GM12878 (cell line): ENCODE measurements around the gene ANTXR1. TPM values are rescaled to one million over a fixed set of nuclear protein-coding genes. Genes with fewer than 3 reads are reported as not detected.

Source experiments
- ATAC-seq: fragments of 200-7000 bp; cut with Tn5 transposase; 3 replicates; pipeline ENCODE4 v1.9.1; 2020; ENCODE audit warnings: mild to moderate bottlenecking, moderate library complexity
- BruUV-seq: library from RNA; stranded (reverse); fragments of 400-500 nt; replicated peaks from 2 replicates; lab custom pipeline; 2021; lab: Mats Ljungman, UMichigan
- CTCF ChIA-PET: fragments of 300-600 bp; sonication (Branson Sonifier 250); formaldehyde crosslinking; extraction: SDS; loops from one replicate; lab custom pipeline; 2021; ENCODE audit warnings: inconsistent platforms; lab: Yijun Ruan, JAX
- POLR2A ChIA-PET: fragments of 350-600 bp; formaldehyde crosslinking; extraction: SDS; loops from one replicate; lab custom pipeline; 2021; ENCODE audit warnings: inconsistent platforms; lab: Charles Lee
- RAD21 ChIA-PET: fragments of 300-600 bp; sonication (Branson Sonifier 250); formaldehyde crosslinking; loops from one replicate; lab custom pipeline; 2023; ENCODE audit warnings: antibody characterized with exemption; ENCODE audit not compliant: unreplicated experiment; lab: Charles Lee
- SMC1A ChIA-PET: fragments of 300-600 bp; sonication (Branson Sonifier 250); formaldehyde crosslinking; loops from one replicate; lab custom pipeline; 2023; ENCODE audit not compliant: unreplicated experiment, uncharacterized antibody; lab: Charles Lee
- DNase-seq: peaks from one replicate; pipeline ENCODE4 v3.0.0-alpha.2; 2011; ENCODE audit warnings: low read depth, low spot score
- FAIRE-seq: peaks from 3 replicates; lab custom pipeline; 2011; peaks lifted over from hg19 to GRCh38; lab: Jason Lieb, UNC
- H2AFZ ChIP-seq: 2 replicates; pipeline ENCODE4 v1.6.0; 2011; ENCODE audit warnings: low read depth, low read length, control low read depth; ENCODE audit not compliant: control insufficient read depth
- H3K27ac ChIP-seq: 2 replicates; pipeline ENCODE4 v1.5.1; 2011; ENCODE audit warnings: control low read depth; ENCODE audit not compliant: control insufficient read depth, insufficient read depth
- H3K27me3 ChIP-seq, 2 experiments: replicated peaks in 1 of 2; 2 replicates each; pipeline versions ENCODE4 v1.6.0 to v1.6.1; 2011; ENCODE audit warnings: low read length in 1 of 2; ENCODE audit not compliant: control insufficient read depth in 2 of 2, insufficient read depth in 2 of 2
- H3K36me3 ChIP-seq, 2 experiments: 2 replicates each; pipeline ENCODE4 v1.5.1; 2011; ENCODE audit warnings: low read length in 1 of 2; ENCODE audit not compliant: control insufficient read depth in 2 of 2, insufficient read depth in 2 of 2
- H3K4me1 ChIP-seq: 2 replicates; pipeline ENCODE4 v1.6.1; 2011; ENCODE audit warnings: mild to moderate bottlenecking, low read length, moderate library complexity, mixed read lengths; ENCODE audit not compliant: control insufficient read depth, insufficient read depth
- H3K4me2 ChIP-seq: 2 replicates; pipeline ENCODE4 v1.6.0; 2011; ENCODE audit warnings: control low read depth; ENCODE audit not compliant: control insufficient read depth, insufficient read depth
- H3K4me3 ChIP-seq: fragments of 200-600 bp; sonication (generic); 2 replicates; pipeline ENCODE4 v1.5.1; 2016
- H3K79me2 ChIP-seq: 2 replicates; pipeline ENCODE4 v1.6.0; 2011; ENCODE audit warnings: low read length; ENCODE audit not compliant: control insufficient read depth, insufficient read depth
- H3K9ac ChIP-seq: 2 replicates; pipeline ENCODE4 v1.8.0; 2011; ENCODE audit warnings: low read length, control low read depth, mixed read lengths; ENCODE audit not compliant: control insufficient read depth, insufficient read depth
- H3K9me3 ChIP-seq: replicated peaks from 3 replicates; pipeline ENCODE4 v1.5.1; 2011; ENCODE audit warnings: mild to moderate bottlenecking, low read length; ENCODE audit not compliant: control insufficient read depth, insufficient read depth
- H4K20me1 ChIP-seq: 2 replicates; pipeline ENCODE4 v1.6.0; 2011; ENCODE audit not compliant: control insufficient read depth, insufficient read depth
- ASH2L ChIP-seq: fragments of 300-600, 200-600 bp; sonication (generic); IDR thresholded peaks from 2 replicates; pipeline ENCODE4 v1.6.1; 2017; ENCODE audit warnings: low read depth, mild to moderate bottlenecking, borderline replicate concordance
- CBX5 ChIP-seq: sonication (generic); IDR thresholded peaks from 2 replicates; pipeline ENCODE4 v1.6.1; 2016; ENCODE audit warnings: low read depth, moderate library complexity, mild to moderate bottlenecking, inconsistent platforms
- CTCF ChIP-seq, 3 experiments: IDR thresholded peaks in 2 of 3; conservative IDR thresholded peaks in 1 of 3; 2 replicates each; pipeline ENCODE4 v1.5.1; 2011; ENCODE audit warnings: low read depth in 3 of 3, low read length in 3 of 3, mild to moderate bottlenecking in 3 of 3, control low read depth in 2 of 3, moderate library complexity in 2 of 3, inconsistent platforms in 1 of 3, mixed read lengths in 1 of 3; ENCODE audit not compliant: control insufficient read depth in 2 of 3, insufficient read depth in 1 of 3; ENCODE audit errors: extremely low read depth in 1 of 3
- MEF2A ChIP-seq: IDR thresholded peaks from 2 replicates; pipeline ENCODE4 v1.6.1; 2011; ENCODE audit warnings: low read depth, mild to moderate bottlenecking, low read length, moderate library complexity; ENCODE audit not compliant: insufficient read depth
- MYB ChIP-seq: fragments of 150-350 bp; IDR thresholded peaks from 2 replicates; pipeline ENCODE4 v1.6.1; 2014; ENCODE audit warnings: mild to moderate bottlenecking, low read depth, low read length, borderline replicate concordance
- NR2C1 ChIP-seq: fragments of 450-650 bp; IDR thresholded peaks from 2 replicates; pipeline ENCODE4 v1.6.1; 2017; ENCODE audit warnings: antibody characterized with exemption, mild to moderate bottlenecking, moderate library complexity
- NR2C2 ChIP-seq: IDR thresholded peaks from 2 replicates; pipeline ENCODE4 v1.6.1; 2011; ENCODE audit warnings: borderline replicate concordance, low read depth; ENCODE audit not compliant: control insufficient read depth, insufficient read length
- POLR2AphosphoS2 ChIP-seq: IDR thresholded peaks from 2 replicates; pipeline ENCODE4 v1.6.1; 2011; ENCODE audit warnings: low read depth, mild to moderate bottlenecking, low read length, improper control_type of control experiment, moderate library complexity
- RB1 ChIP-seq: fragments of 450-650 bp; formaldehyde crosslinking; IDR thresholded peaks from 2 replicates; pipeline ENCODE4 v1.6.1; 2017; ENCODE audit warnings: mild to moderate bottlenecking, borderline replicate concordance
- SREBF1 ChIP-seq: IDR thresholded peaks from 2 replicates; pipeline ENCODE4 v1.6.1; 2012; ENCODE audit warnings: mild to moderate bottlenecking, low read length
- SRF ChIP-seq, 2 experiments: IDR thresholded peaks; 2 replicates each; pipeline ENCODE4 v1.6.1; 2011; ENCODE audit warnings: low read depth in 2 of 2, low read length in 2 of 2, mild to moderate bottlenecking in 1 of 2, moderate library complexity in 1 of 2
- TCF7 ChIP-seq: IDR thresholded peaks from 2 replicates; pipeline ENCODE4 v1.6.1; 2014; ENCODE audit warnings: antibody characterized with exemption, borderline replicate concordance
- WGBS: methylation state at CpG from one replicate; pipeline ENCODE4 v1.1.6; 2016; ENCODE audit warnings: low lambda C conversion rate; ENCODE audit not compliant: insufficient replicate concordance, insufficient coverage; ENCODE audit errors: missing lambda C conversion rate; 5-methylcytosine and 5-hydroxymethylcytosine counted together
- in situ Hi-C: fragments of 300-500 bp; cut with MboI; formaldehyde crosslinking; loops from 9 replicates; pipeline ENCODE4 v1.14.3; 2018; ENCODE audit warnings: mixed read lengths
- intact Hi-C: fragments of 100-400 bp; cut with micrococcal nuclease; formaldehyde crosslinking; loops from one replicate; pipeline ENCODE4 v1.14.2; 2022; ENCODE audit not compliant: unreplicated experiment
- polyA plus RNA-seq, 11 experiments: library from polyadenylated mRNA; depleted of rRNA in 4 of 11; unstranded in 6 of 11; stranded (reverse) in 5 of 11; fragments of >200 nt; fragmentation: Nextera tagmentation in 4 of 11; fragmentation: Illumina TruSeq in 1 of 11; extraction: Ambion mirVana in 4 of 11; extraction: Trizol in 1 of 11; gene quantifications; 1 replicate in 1 of 11; 2 replicates in 10 of 11; pipeline versions ENCODE4 v1.2.1 to v1.2.3, GENCODE V29; 2011 to 2016; ENCODE audit warnings: inconsistent platforms in 2 of 11, missing spikeins in 2 of 11, low read depth in 1 of 11
- total RNA-seq, 4 experiments: library from RNA; depleted of rRNA in 3 of 4; stranded (reverse); fragments of >200 nt in 3 of 4; fragmentation: Illumina TruSeq in 1 of 4; extraction: Trizol in 1 of 4; gene quantifications; 2 replicates each; pipeline versions ENCODE4 v1.2.1 to v1.2.3, GENCODE V29; 2013 to 2021
- TF ChIP-seq, protein P1 (sequence below): fragments of 450-650 bp; IDR thresholded peaks from 2 replicates; pipeline ENCODE4 v1.6.1; 2016; ENCODE audit warnings: mild to moderate bottlenecking, moderate library complexity, borderline replicate concordance

Gene ANTXR1
- total and polyA plus RNA-seq, 10 of the 15 experiments (the other 5 are each of a cell fraction or from before 2014, with no cell fraction given) = 0.09 to 0.26 TPM; not detected in 8

DNA sequence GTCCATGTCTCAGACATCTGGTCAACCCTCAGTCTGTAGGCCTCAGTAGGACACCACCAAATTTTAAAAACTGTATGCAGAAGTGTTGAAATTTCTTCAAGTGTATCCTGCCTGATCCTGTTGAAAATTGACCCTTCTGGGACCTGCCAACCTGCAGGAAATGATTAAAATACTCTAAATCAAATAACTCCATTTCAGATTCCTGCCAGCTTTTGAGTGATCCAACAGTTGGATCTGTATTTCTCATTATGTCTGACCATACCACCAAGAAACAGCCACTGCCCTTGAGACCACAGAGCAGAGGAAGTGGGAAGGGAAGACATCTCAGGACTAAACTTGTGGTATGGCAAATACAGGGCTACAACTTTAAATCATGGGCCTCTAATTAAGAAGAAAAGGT lies 113.4 kb downstream of the ANTXR1 start (continued):
- TF ChIP-seq CBX5 = no peak

GRCh38 chr2:69131452-69131851 lies 118.5 kb downstream of the ANTXR1 start:
- DNase-seq (no peak), FAIRE-seq (no peak), ATAC-seq (no peak)
- ChIA-PET POLR2A (no interaction called here), CTCF (interaction anchor here (0.6 kb wide), 1 partner anchor 430 kb away, joined by 3 read pairs; no protein-coding TSS in a partner anchor), RAD21 (no interaction called here), SMC1A (no interaction called here)
- Histone ChIP-seq H3K27me3 (no peaks in the 10 kb centered on the region), H3K79me2 (no peaks in the 10 kb centered on the region), H3K36me3 (no peaks in the 10 kb centered on the region), H3K4me3 (no peak overlapping the region), H2AFZ (no peak overlapping the region), H3K4me2 (no peak overlapping the region), H4K20me1 (no peaks in the 10 kb centered on the region), H3K27ac (no peak overlapping the region), H3K9me3 (no peaks in the 10 kb centered on the region), H3K4me1 (no peaks in the 10 kb centered on the region), H3K9ac (no peak overlapping the region)
- intact Hi-C loops (no loop called here), in situ Hi-C loops (no loop called here)
- WGBS = 49% methylated on average over 6 of the region's 6 CpGs
- BruUV-seq = no TSS peak
- TF ChIP-seq CTCF (IDR thresholded peaks at IDR 0.05 in 2 of 3, conservative IDR thresholded peaks at IDR 0.05 in 1 of 3; ENCODE audit: control insufficient read depth in 2 of 3, extremely low read depth in 1 of 3, insufficient read depth in 1 of 3, low read depth in 3 of 3, low read length in 3 of 3) (no peak), SRF (IDR thresholded peaks at IDR 0.05; ENCODE audit: low read depth in 2 of 2, low read length in 2 of 2) (no peak), ASH2L (no peak), TCF7 (no peak), SREBF1 (no peak), MEF2A (no peak), NR2C1 (no peak), RB1 (no peak), MYB (no peak), POLR2AphosphoS2 (no peak), NR2C2 (no peak)
- TF ChIP-seq, protein P1, sequence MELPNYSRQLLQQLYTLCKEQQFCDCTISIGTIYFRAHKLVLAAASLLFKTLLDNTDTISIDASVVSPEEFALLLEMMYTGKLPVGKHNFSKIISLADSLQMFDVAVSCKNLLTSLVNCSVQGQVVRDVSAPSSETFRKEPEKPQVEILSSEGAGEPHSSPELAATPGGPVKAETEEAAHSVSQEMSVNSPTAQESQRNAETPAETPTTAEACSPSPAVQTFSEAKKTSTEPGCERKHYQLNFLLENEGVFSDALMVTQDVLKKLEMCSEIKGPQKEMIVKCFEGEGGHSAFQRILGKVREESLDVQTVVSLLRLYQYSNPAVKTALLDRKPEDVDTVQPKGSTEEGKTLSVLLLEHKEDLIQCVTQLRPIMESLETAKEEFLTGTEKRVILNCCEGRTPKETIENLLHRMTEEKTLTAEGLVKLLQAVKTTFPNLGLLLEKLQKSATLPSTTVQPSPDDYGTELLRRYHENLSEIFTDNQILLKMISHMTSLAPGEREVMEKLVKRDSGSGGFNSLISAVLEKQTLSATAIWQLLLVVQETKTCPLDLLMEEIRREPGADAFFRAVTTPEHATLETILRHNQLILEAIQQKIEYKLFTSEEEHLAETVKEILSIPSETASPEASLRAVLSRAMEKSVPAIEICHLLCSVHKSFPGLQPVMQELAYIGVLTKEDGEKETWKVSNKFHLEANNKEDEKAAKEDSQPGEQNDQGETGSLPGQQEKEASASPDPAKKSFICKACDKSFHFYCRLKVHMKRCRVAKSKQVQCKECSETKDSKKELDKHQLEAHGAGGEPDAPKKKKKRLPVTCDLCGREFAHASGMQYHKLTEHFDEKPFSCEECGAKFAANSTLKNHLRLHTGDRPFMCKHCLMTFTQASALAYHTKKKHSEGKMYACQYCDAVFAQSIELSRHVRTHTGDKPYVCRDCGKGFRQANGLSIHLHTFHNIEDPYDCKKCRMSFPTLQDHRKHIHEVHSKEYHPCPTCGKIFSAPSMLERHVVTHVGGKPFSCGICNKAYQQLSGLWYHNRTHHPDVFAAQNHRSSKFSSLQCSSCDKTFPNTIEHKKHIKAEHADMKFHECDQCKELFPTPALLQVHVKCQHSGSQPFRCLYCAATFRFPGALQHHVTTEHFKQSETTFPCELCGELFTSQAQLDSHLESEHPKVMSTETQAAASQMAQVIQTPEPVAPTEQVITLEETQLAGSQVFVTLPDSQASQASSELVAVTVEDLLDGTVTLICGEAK = no peak
